ENCODE data around the gene TTR. TPM values are rescaled to one million over a fixed set of nuclear protein-coding genes. Genes with fewer than 3 reads are reported as not detected.

Gene TTR
- total RNA-seq, 2 donors from 2014 or later: not detected

GRCh38 chr18:31572368-31572767 is 19.3 kb upstream of the TTR start:
- Histone ChIP-seq H3K4me1 (ENCODE audit: control insufficient read depth in 1 of 2, low read depth in 2 of 2) (no peaks in the 10 kb centered on the region), H3K9me3 (no peaks in the 10 kb centered on the region), H3K36me3 (no peaks in the 10 kb centered on the region), H3K4me3 (no peak overlapping the region), H3K27me3 (replicated peaks; ENCODE audit: insufficient read depth) (no peaks in the 10 kb centered on the region), H3K27ac (no peak overlapping the region)
- DNase-seq (ENCODE audit: low spot score): no peak
- TF ChIP-seq CTCF (IDR thresholded peaks at IDR 0.05): no peak
- no peak for ATAC-seq (ENCODE audit: insufficient number of reproducible peaks, low FRiP score, low read depth)

- TF ChIP-seq CTCF (IDR thresholded peaks at IDR 0.05): no peak
Observed at GRCh38 chr18:31573051-31573450, 18.6 kb upstream of the TTR start.

GRCh38 chr18:31574359-31574758 is 17.3 kb upstream of the TTR start:
- DNase-seq (ENCODE audit: low spot score) (no peak), ATAC-seq (ENCODE audit: insufficient number of reproducible peaks, low FRiP score, low read depth) (no peak)
- no peaks in the 10 kb centered on the region for H3K9me3 ChIP-seq
- no peak overlapping the region for H3K4me3 ChIP-seq
- no peak overlapping the region for H3K27ac ChIP-seq
- no peaks in the 10 kb centered on the region for H3K4me1 ChIP-seq (ENCODE audit: control insufficient read depth in 1 of 2, low read depth in 2 of 2)
- TF ChIP-seq CTCF (IDR thresholded peaks at IDR 0.05): no peak
- H3K27me3 ChIP-seq (replicated peaks; ENCODE audit: insufficient read depth): no peaks in the 10 kb centered on the region
- H3K36me3 ChIP-seq: no peaks in the 10 kb centered on the region

More at GRCh38 chr18:31573051-31573450, 18.6 kb upstream of the TTR start:
- no peak overlapping the region for H3K4me3 ChIP-seq
- no peaks in the 10 kb centered on the region for H3K36me3 ChIP-seq
- H3K27me3 ChIP-seq (replicated peaks; ENCODE audit: insufficient read depth): no peaks in the 10 kb centered on the region
- ATAC-seq (ENCODE audit: insufficient number of reproducible peaks, low FRiP score, low read depth): no peak
- no peaks in the 10 kb centered on the region for H3K4me1 ChIP-seq (ENCODE audit: control insufficient read depth in 1 of 2, low read depth in 2 of 2)
- no peak for DNase-seq (ENCODE audit: low spot score)
- no peak overlapping the region for H3K27ac ChIP-seq
- no peaks in the 10 kb centered on the region for H3K9me3 ChIP-seq

GRCh38 chr18:31575515-31576257 is 16.0 kb upstream of the TTR start:
- H3K4me1 ChIP-seq (ENCODE audit: control insufficient read depth in 1 of 2, low read depth in 2 of 2): no peaks in the 10 kb centered on the region
- H3K27ac ChIP-seq: no peak overlapping the region
- ATAC-seq (ENCODE audit: insufficient number of reproducible peaks, low FRiP score, low read depth) (no peak), DNase-seq (ENCODE audit: low spot score) (no peak)
- no peaks in the 10 kb centered on the region for H3K27me3 ChIP-seq (replicated peaks; ENCODE audit: insufficient read depth)
- H3K4me3 ChIP-seq: no peak overlapping the region
- H3K9me3 ChIP-seq: no peaks in the 10 kb centered on the region
- no peak for TF ChIP-seq CTCF (IDR thresholded peaks at IDR 0.05)
- no peaks in the 10 kb centered on the region for H3K36me3 ChIP-seq

GRCh38 chr18:31576670-31577069 is 15.0 kb upstream of the TTR start:
- Histone ChIP-seq H3K4me3 (no peak overlapping the region), H3K9me3 (no peaks in the 10 kb centered on the region), H3K36me3 (no peaks in the 10 kb centered on the region), H3K4me1 (ENCODE audit: control insufficient read depth in 1 of 2, low read depth in 2 of 2) (no peaks in the 10 kb centered on the region), H3K27ac (no peak overlapping the region), H3K27me3 (replicated peaks; ENCODE audit: insufficient read depth) (no peaks in the 10 kb centered on the region)
- ATAC-seq (ENCODE audit: insufficient number of reproducible peaks, low FRiP score, low read depth) (no peak), DNase-seq (ENCODE audit: low spot score) (no peak)
- no peak for TF ChIP-seq CTCF (IDR thresholded peaks at IDR 0.05)

All from thoracic aorta (tissue), 2 donors.